OCI-LY7 (cell line): ENCODE data around the gene CHM.

Experiments used
- CTCF ChIP-seq: fragments of 200-600 bp; sonication (generic); conservative IDR thresholded peaks from 2 replicates; pipeline ENCODE4 v1.5.1; 2014; ENCODE audit warnings: mild to moderate bottlenecking, antibody characterized with exemption, low read length, moderate library complexity, mixed read lengths
- EZH2phosphoT487 ChIP-seq: fragments of 200-600 bp; sonication (generic); IDR thresholded peaks from 2 replicates; pipeline ENCODE4 v1.6.1; 2018; ENCODE audit warnings: low read depth, borderline replicate concordance, mild to moderate bottlenecking, mixed run types, antibody characterized with exemption, low read length, moderate library complexity, mixed read lengths

GRCh38 chrX:85994228-85994627 lies 53.1 kb downstream of the CHM start:
- TF ChIP-seq CTCF: no peak
- TF ChIP-seq EZH2phosphoT487: no peak
